Panc1 (cell line): ENCODE results near the gene CDYL2. TPM values are rescaled to one million over a fixed set of nuclear protein-coding genes. Genes with fewer than 3 reads are reported as not detected.

ENCODE experiments used
- ATAC-seq: fragments of 200-7000 bp; cut with Tn5 transposase; 2 replicates; pipeline ENCODE4 v1.9.1; 2020; ENCODE audit warnings: mild to moderate bottlenecking, moderate library complexity
- BruUV-seq: library from RNA; stranded (reverse); fragments of 400-500 nt; replicated peaks from 2 replicates; lab custom pipeline; 2021; lab: Mats Ljungman, UMichigan
- CTCF ChIA-PET: fragments of 300-600 bp; sonication (Branson Sonifier 250); formaldehyde crosslinking; loops from one replicate; lab custom pipeline; 2022; ENCODE audit warnings: antibody characterized with exemption; lab: Charles Lee
- POLR2A ChIA-PET: fragments of 300-600 bp; sonication (Branson Sonifier 250); formaldehyde crosslinking; loops from one replicate; lab custom pipeline; 2022; ENCODE audit warnings: antibody characterized with exemption; lab: Charles Lee
- DNase-seq: peaks from one replicate; pipeline ENCODE4 v3.0.0-alpha.2; 2010; ENCODE audit warnings: low read depth, low spot score
- H3K27ac ChIP-seq: 2 replicates; pipeline ENCODE4 v1.5.1; 2011; ENCODE audit warnings: mild to moderate bottlenecking, low read length, inconsistent platforms
- H3K27me3 ChIP-seq: fragments of 200-500 bp; sonication (Bioruptor generic); 2 replicates; pipeline ENCODE4 v1.6.0; 2014; ENCODE audit warnings: low read length, inconsistent platforms; ENCODE audit not compliant: control insufficient read depth, insufficient read depth
- H3K36me3 ChIP-seq: fragments of 200-500 bp; sonication (Bioruptor generic); 2 replicates; pipeline ENCODE4 v1.5.1; 2014; ENCODE audit warnings: inconsistent platforms, mild to moderate bottlenecking, low read length, moderate library complexity; ENCODE audit not compliant: control insufficient read depth, insufficient read depth
- H3K4me1 ChIP-seq: 2 replicates; pipeline ENCODE4 v1.5.1; 2011; ENCODE audit warnings: inconsistent platforms, mild to moderate bottlenecking, low read length, moderate library complexity; ENCODE audit not compliant: control insufficient read depth, insufficient read depth
- H3K4me3 ChIP-seq, 2 experiments: 2 replicates each; pipeline ENCODE4 v1.5.1; 2011 to 2012; ENCODE audit warnings: low read depth in 2 of 2, low read length in 2 of 2, mild to moderate bottlenecking in 2 of 2, inconsistent platforms in 1 of 2, moderate library complexity in 1 of 2
- H3K9me3 ChIP-seq: fragments of 200-500 bp; sonication (Bioruptor generic); 2 replicates; pipeline ENCODE4 v1.5.1; 2014; ENCODE audit warnings: low read depth, mild to moderate bottlenecking, inconsistent platforms, low read length, moderate library complexity; ENCODE audit not compliant: control insufficient read depth, insufficient read depth
- CTCF ChIP-seq: fragments of 450-650 bp; IDR thresholded peaks from 2 replicates; pipeline ENCODE4 v1.5.1; 2017; ENCODE audit warnings: mild to moderate bottlenecking
- POLR2AphosphoS5 ChIP-seq: IDR thresholded peaks from 2 replicates; pipeline ENCODE4 v1.6.1; 2012; ENCODE audit warnings: mild to moderate bottlenecking, low read depth, low read length, moderate library complexity
- REST ChIP-seq, 2 experiments: IDR thresholded peaks; 2 replicates each; pipeline ENCODE4 v1.6.1; 2011 to 2012; ENCODE audit warnings: low read depth in 2 of 2, control low read depth in 1 of 2, low read length in 1 of 2, mild to moderate bottlenecking in 1 of 2, moderate library complexity in 1 of 2; ENCODE audit not compliant: insufficient read depth in 1 of 2
- SIN3A ChIP-seq: IDR thresholded peaks from 2 replicates; pipeline ENCODE4 v1.6.1; 2012; ENCODE audit warnings: low read depth, mild to moderate bottlenecking, low read length, moderate library complexity, borderline replicate concordance; ENCODE audit not compliant: insufficient read depth
- TCF7L2 ChIP-seq: IDR thresholded peaks from 2 replicates; pipeline ENCODE4 v1.6.1; 2011; ENCODE audit warnings: mild to moderate bottlenecking, low read depth, low read length, inconsistent platforms
- in situ Hi-C: cut with HindIII; loops from 2 replicates; pipeline ENCODE4 v1.10.0; 2016; ENCODE audit warnings: low sequenced_read_pairs, low pct_unique_long_range_greater_than_20kb
- intact Hi-C: fragments of 100-400 bp; cut with micrococcal nuclease; formaldehyde crosslinking; loops from one replicate; pipeline ENCODE4 v1.10.0; 2022; ENCODE audit not compliant: unreplicated experiment
- total RNA-seq: library from RNA; stranded (reverse); gene quantifications from one replicate; pipeline ENCODE4 v1.2.1, GENCODE V29; 2021; ENCODE audit not compliant: unreplicated experiment

CDYL2 gene
- total RNA-seq, 1 experiment from 2014 or later, result 6.1 TPM

GRCh38 chr16:80804056-80804525 lies 307 bp downstream of the CDYL2 start:
- TF ChIP-seq SIN3A, result no peak
- TF ChIP-seq TCF7L2, result no peak
- no peak for TF ChIP-seq POLR2AphosphoS5
- TF ChIP-seq REST (IDR thresholded peaks at IDR 0.05; ENCODE audit: insufficient read depth in 1 of 2, low read depth in 2 of 2, low read length in 1 of 2), result no peak
- TF ChIP-seq CTCF, result no peak
- H3K4me1 ChIP-seq, result no peaks in the 10 kb centered on the region
- no peaks in the 10 kb centered on the region for H3K36me3 ChIP-seq
- ChIA-PET POLR2A (no interaction called here), CTCF (no interaction called here)
- H3K27me3 ChIP-seq, result peaks cover 13% of the 10 kb centered on the region
- H3K4me3 ChIP-seq, result peak overlapping the region; percentile 38 to 42; a peak in 3 of 4 replicates
- peak; percentile 73 for ATAC-seq
- DNase-seq, result no peak
- no TSS peak for BruUV-seq
- no peaks in the 10 kb centered on the region for H3K9me3 ChIP-seq
- intact Hi-C loops, result no loop called here
- H3K27ac ChIP-seq, result no peak overlapping the region
- in situ Hi-C loops, result no loop called here

GRCh38 chr16:80803339-80804055 lies 901 bp downstream of the CDYL2 start:
- in situ Hi-C loops, result no loop called here
- no peak for ATAC-seq
- Histone ChIP-seq H3K4me3 (peak overlapping the region in 1 of 2 experiments; percentile 20; a peak in 1 of 4 replicates), H3K9me3 (no peaks in the 10 kb centered on the region), H3K27ac (no peak overlapping the region), H3K4me1 (no peaks in the 10 kb centered on the region), H3K27me3 (peaks cover 13% of the 10 kb centered on the region), H3K36me3 (no peaks in the 10 kb centered on the region)
- ChIA-PET POLR2A (no interaction called here), CTCF (no interaction called here)
- intact Hi-C loops, result no loop called here
- TF ChIP-seq SIN3A (no peak), CTCF (peak; percentile 41), REST (IDR thresholded peaks at IDR 0.05; ENCODE audit: insufficient read depth in 1 of 2, low read depth in 2 of 2, low read length in 1 of 2) (no peak), POLR2AphosphoS5 (no peak), TCF7L2 (no peak)
- DNase-seq, result no peak
- BruUV-seq, result no TSS peak
